Measurements from ENCODE around the gene PDE6D. TPM values are rescaled to one million over a fixed set of nuclear protein-coding genes. Genes with fewer than 3 reads are reported as not detected.

The PDE6D gene
- total and polyA plus RNA-seq, 2 of the 13 experiments (the other 11 are each of a cell fraction or from before 2014, with no cell fraction given): 14.1 to 23.2 TPM

GRCh38 chr2:231761735-231762134 lies 19.3 kb downstream of the PDE6D start (continued):
- TF ChIP-seq CSRNP1 (CRISPR knock-in tag; IDR thresholded peaks at IDR 0.05) (no peak), EHMT2 (IDR thresholded peaks at IDR 0.05; ENCODE audit: borderline replicate concordance, low read depth, low read length) (no peak), ARNT2 (CRISPR knock-in tag; IDR thresholded peaks at IDR 0.05; ENCODE audit: low read depth) (no peak), NFE2L1 (CRISPR knock-in tag; IDR thresholded peaks at IDR 0.05; ENCODE audit: borderline replicate concordance) (no peak), ZNF430 (CRISPR knock-in tag; IDR thresholded peaks at IDR 0.05) (no peak), CHD2 (IDR thresholded peaks at IDR 0.05; ENCODE audit: low read depth, low read length) (no peak)

- no peak overlapping the region for H3K4me3 ChIP-seq (replicated peaks in 1 of 3; ENCODE audit: insufficient read depth in 1 of 3, low read depth in 2 of 3, low read length in 3 of 3)
- DNase-seq (ENCODE audit: low spot score) (no peak), FAIRE-seq (no peak), ATAC-seq (no peak)
- no peak overlapping the region for H3K27ac ChIP-seq (ENCODE audit: extremely low read length, insufficient read depth, low read length)
- in situ Hi-C loops (cut with HindIII; ENCODE audit: extremely low pct_ligation_motif_present, low pct_unique_long_range_greater_than_20kb) (no loop called here), intact Hi-C loops (cut with micrococcal nuclease; ENCODE audit: unreplicated experiment) (no loop called here)
- no peak overlapping the region for H3K4me2 ChIP-seq (ENCODE audit: low read depth, low read length)
- H2AFZ ChIP-seq (ENCODE audit: low read length): no peak overlapping the region
- no peaks in the 10 kb centered on the region for H3K36me3 ChIP-seq (replicated peaks in 1 of 2; ENCODE audit: control insufficient read depth in 1 of 2, insufficient read depth in 2 of 2, low read length in 2 of 2)
- WGBS (ENCODE audit: low lambda C conversion rate): 35% methylated on average over 2 of the region's 2 CpGs
- peaks cover 11% of the 10 kb centered on the region for H3K4me1 ChIP-seq (ENCODE audit: insufficient read depth, low read length)
- BruUV-seq (replicated peaks): no TSS peak
- no peak overlapping the region for H3K9ac ChIP-seq (ENCODE audit: insufficient read depth, low read depth, low read length)
- ChIA-PET CTCF (ENCODE audit: low intra/inter-chr PET ratio, low total read pairs) (no interaction called here), POLR2A (no interaction called here)
- H3K79me2 ChIP-seq (ENCODE audit: insufficient read depth, low read length): no peaks in the 10 kb centered on the region
- H3K27me3 ChIP-seq (ENCODE audit: control insufficient read depth in 1 of 2, insufficient read depth in 2 of 2, low read length in 2 of 2): peaks cover 0 to 3% of the 10 kb centered on the region in 2 experiments; a peak in 1 of 5 replicates
- no peaks in the 10 kb centered on the region for H3K9me3 ChIP-seq (ENCODE audit: low read length)
- H4K20me1 ChIP-seq (ENCODE audit: insufficient read depth, low read length): no peaks in the 10 kb centered on the region
- TF ChIP-seq, protein P1, sequence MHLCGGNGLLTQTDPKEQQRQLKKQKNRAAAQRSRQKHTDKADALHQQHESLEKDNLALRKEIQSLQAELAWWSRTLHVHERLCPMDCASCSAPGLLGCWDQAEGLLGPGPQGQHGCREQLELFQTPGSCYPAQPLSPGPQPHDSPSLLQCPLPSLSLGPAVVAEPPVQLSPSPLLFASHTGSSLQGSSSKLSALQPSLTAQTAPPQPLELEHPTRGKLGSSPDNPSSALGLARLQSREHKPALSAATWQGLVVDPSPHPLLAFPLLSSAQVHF (CRISPR knock-in tag; IDR thresholded peaks at IDR 0.05): no peak
- TF ChIP-seq MEF2D (CRISPR knock-in tag; IDR thresholded peaks at IDR 0.05): no peak
- no peak for TF ChIP-seq MEIS1 (CRISPR knock-in tag; IDR thresholded peaks at IDR 0.05; ENCODE audit: borderline replicate concordance)
- no peak for TF ChIP-seq ELF1 (CRISPR knock-in tag; IDR thresholded peaks at IDR 0.05)
- no peak for TF ChIP-seq ZSCAN12 (CRISPR knock-in tag; IDR thresholded peaks at IDR 0.05)
- TF ChIP-seq ZNF879 (CRISPR knock-in tag; IDR thresholded peaks at IDR 0.05): no peak
- TF ChIP-seq ZNF7 (CRISPR knock-in tag; IDR thresholded peaks at IDR 0.05): no peak
- TF ChIP-seq ZNF713 (CRISPR knock-in tag; IDR thresholded peaks at IDR 0.05): no peak
- TF ChIP-seq ZNF616 (CRISPR knock-in tag; IDR thresholded peaks at IDR 0.05; ENCODE audit: low read depth): no peak
- no peak for TF ChIP-seq ZNF570 (CRISPR knock-in tag; IDR thresholded peaks at IDR 0.05; ENCODE audit: borderline replicate concordance)
- no peak for TF ChIP-seq ZNF383 (CRISPR knock-in tag; IDR thresholded peaks at IDR 0.05; ENCODE audit: borderline replicate concordance)
- TF ChIP-seq ATF3 (CRISPR knock-in tag; IDR thresholded peaks at IDR 0.05): no peak
- TF ChIP-seq, protein P2, sequence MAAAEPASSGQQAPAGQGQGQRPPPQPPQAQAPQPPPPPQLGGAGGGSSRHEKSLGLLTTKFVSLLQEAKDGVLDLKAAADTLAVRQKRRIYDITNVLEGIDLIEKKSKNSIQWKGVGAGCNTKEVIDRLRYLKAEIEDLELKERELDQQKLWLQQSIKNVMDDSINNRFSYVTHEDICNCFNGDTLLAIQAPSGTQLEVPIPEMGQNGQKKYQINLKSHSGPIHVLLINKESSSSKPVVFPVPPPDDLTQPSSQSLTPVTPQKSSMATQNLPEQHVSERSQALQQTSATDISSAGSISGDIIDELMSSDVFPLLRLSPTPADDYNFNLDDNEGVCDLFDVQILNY (CRISPR knock-in tag; conservative IDR thresholded peaks at IDR 0.05): no peak
- no peak for TF ChIP-seq FOXM1 (CRISPR knock-in tag; IDR thresholded peaks at IDR 0.05)
- TF ChIP-seq, protein P3, sequence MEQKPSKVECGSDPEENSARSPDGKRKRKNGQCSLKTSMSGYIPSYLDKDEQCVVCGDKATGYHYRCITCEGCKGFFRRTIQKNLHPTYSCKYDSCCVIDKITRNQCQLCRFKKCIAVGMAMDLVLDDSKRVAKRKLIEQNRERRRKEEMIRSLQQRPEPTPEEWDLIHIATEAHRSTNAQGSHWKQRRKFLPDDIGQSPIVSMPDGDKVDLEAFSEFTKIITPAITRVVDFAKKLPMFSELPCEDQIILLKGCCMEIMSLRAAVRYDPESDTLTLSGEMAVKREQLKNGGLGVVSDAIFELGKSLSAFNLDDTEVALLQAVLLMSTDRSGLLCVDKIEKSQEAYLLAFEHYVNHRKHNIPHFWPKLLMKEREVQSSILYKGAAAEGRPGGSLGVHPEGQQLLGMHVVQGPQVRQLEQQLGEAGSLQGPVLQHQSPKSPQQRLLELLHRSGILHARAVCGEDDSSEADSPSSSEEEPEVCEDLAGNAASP (CRISPR knock-in tag; IDR thresholded peaks at IDR 0.05; ENCODE audit: borderline replicate concordance): no peak
Measured at GRCh38 chr2:231752061-231752460, 29.0 kb downstream of the PDE6D start.
